Breast epithelium (tissue), 4 donors: ENCODE data around the gene HPX. TPM values are rescaled to one million over a fixed set of nuclear protein-coding genes. Genes with fewer than 3 reads are reported as not detected.

Source experiments
- DNase-seq, 2 donors: peaks; one replicate each; pipeline ENCODE4 v3.0.0-alpha.2; 2019; ENCODE audit warnings: low spot score in 2 of 2
- H3K27ac ChIP-seq, 2 donors: fragments of 200-600 bp; sonication (generic) in 1 of 2; one replicate each; pipeline ENCODE4 v1.5.1; 2016 to 2019; ENCODE audit warnings: mild to moderate bottlenecking in 1 of 2
- H3K27me3 ChIP-seq, 2 donors: fragments of 200-600 bp; sonication (generic) in 1 of 2; one replicate each; pipeline versions ENCODE4 v1.5.1 to v1.6.0; 2017 to 2019; ENCODE audit warnings: control low read depth in 1 of 2, mild to moderate bottlenecking in 1 of 2
- H3K36me3 ChIP-seq: fragments of 200-600 bp; one replicate; pipeline ENCODE4 v1.5.1; 2019
- H3K4me1 ChIP-seq, 2 donors: fragments of 200-600 bp; sonication (generic); one replicate each; pipeline ENCODE4 v1.5.1; 2016 to 2019; ENCODE audit warnings: control low read depth in 1 of 2
- H3K4me3 ChIP-seq, 3 donors: fragments of 200-600 bp; sonication (generic); 1 replicate in 2 of 3; 2 replicates in 1 of 3; pipeline ENCODE4 v1.5.1; 2016 to 2019; ENCODE audit warnings: mild to moderate bottlenecking in 3 of 3, moderate library complexity in 2 of 3
- H3K9me3 ChIP-seq, 2 donors: fragments of 200-600 bp; sonication (generic) in 1 of 2; one replicate each; pipeline ENCODE4 v1.5.1; 2016 to 2019; ENCODE audit warnings: control low read depth in 1 of 2
- POLR2A ChIP-seq: fragments of 450-650 bp; IDR thresholded peaks from one replicate; pipeline ENCODE4 v1.6.1; 2016; ENCODE audit warnings: antibody characterized with exemption, mild to moderate bottlenecking, moderate library complexity
- POLR2AphosphoS5 ChIP-seq, 3 donors: sonication (generic); formaldehyde crosslinking; IDR thresholded peaks; one replicate each; pipeline ENCODE4 v1.6.1; 2017; ENCODE audit warnings: antibody characterized with exemption in 3 of 3
- intact Hi-C: fragments of 100-400 bp; cut with DNase I; formaldehyde crosslinking; loops from one replicate; pipeline ENCODE4 v1.15.1; 2023; ENCODE audit warnings: low total_unique reads
- total RNA-seq, 3 donors: library from RNA; depleted of rRNA; stranded (reverse); fragments of >200 nt; gene quantifications; one replicate each; pipeline ENCODE4 v1.1.0, GENCODE V29; 2016
- TF ChIP-seq, protein P1 (sequence below), 3 donors: fragments of 450-650 bp; IDR thresholded peaks; one replicate each; pipeline ENCODE4 v1.5.1; 2016 to 2017; ENCODE audit warnings: antibody characterized with exemption in 3 of 3, mild to moderate bottlenecking in 3 of 3, moderate library complexity in 3 of 3

The HPX gene
- total RNA-seq, 3 donors from 2014 or later: 0.96 to 25.2 (median 12.9) TPM

DNA sequence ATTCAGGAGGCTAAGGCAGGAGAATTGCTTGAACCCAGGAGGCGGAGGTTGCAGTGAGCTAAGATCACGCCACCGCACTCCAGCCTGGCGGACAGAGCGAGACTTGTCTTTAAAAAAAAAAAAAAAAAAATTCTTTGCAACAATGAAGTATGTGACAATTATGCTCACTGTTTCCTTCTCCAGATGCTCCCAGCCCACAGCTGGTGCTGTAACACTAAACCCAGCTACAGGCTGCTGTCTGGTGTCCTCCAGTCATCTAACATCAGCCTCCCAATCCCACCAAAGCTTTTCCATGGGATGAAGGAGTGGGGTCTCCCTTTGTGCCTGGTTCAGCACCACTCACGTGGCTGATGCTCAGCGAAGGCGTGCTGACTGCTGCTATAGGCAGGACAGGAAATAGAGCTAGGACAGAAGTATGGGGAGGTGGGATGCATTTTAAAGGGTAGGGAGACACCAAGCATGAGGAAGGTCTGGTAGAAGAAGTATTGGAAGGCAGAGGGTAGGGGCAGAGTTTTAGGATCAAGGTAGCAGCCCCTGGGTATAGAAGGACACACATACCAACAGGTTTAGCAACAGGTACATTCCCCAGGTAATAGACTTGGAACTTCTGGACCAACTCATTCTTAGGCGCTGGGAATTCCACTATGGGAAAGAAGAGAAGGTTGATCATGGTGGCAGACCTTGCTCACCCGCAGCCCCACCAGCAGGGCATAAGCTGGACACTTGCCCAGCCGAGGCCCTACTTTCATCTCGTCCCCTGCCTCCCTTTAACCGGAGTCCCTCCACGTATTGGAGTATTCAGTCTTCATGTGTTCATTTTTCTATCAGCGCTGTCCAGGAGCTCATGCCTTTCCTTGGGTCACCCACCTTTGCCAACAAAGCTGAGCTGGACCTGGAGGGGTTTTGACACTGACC, 40.1 kb downstream of the HPX start:
- no peak overlapping the region for H3K4me3 ChIP-seq
- TF ChIP-seq, protein P1, sequence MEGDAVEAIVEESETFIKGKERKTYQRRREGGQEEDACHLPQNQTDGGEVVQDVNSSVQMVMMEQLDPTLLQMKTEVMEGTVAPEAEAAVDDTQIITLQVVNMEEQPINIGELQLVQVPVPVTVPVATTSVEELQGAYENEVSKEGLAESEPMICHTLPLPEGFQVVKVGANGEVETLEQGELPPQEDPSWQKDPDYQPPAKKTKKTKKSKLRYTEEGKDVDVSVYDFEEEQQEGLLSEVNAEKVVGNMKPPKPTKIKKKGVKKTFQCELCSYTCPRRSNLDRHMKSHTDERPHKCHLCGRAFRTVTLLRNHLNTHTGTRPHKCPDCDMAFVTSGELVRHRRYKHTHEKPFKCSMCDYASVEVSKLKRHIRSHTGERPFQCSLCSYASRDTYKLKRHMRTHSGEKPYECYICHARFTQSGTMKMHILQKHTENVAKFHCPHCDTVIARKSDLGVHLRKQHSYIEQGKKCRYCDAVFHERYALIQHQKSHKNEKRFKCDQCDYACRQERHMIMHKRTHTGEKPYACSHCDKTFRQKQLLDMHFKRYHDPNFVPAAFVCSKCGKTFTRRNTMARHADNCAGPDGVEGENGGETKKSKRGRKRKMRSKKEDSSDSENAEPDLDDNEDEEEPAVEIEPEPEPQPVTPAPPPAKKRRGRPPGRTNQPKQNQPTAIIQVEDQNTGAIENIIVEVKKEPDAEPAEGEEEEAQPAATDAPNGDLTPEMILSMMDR (IDR thresholded peaks at IDR 0.05): no peak
- no peak for TF ChIP-seq POLR2A
- no peak for TF ChIP-seq POLR2AphosphoS5 (IDR thresholded peaks at IDR 0.05)
- no peak for DNase-seq
- no peak overlapping the region for H3K27ac ChIP-seq
- H3K9me3 ChIP-seq: no peaks in the 10 kb centered on the region
- no peaks in the 10 kb centered on the region for H3K27me3 ChIP-seq
- intact Hi-C loops: no loop called here
- H3K4me1 ChIP-seq: no peaks in the 10 kb centered on the region
- no peaks in the 10 kb centered on the region for H3K36me3 ChIP-seq

- intact Hi-C loops: no loop called here
- Histone ChIP-seq H3K4me3 (no peak overlapping the region), H3K27ac (no peak overlapping the region), H3K4me1 (no peaks in the 10 kb centered on the region), H3K9me3 (no peaks in the 10 kb centered on the region), H3K27me3 (no peaks in the 10 kb centered on the region), H3K36me3 (no peaks in the 10 kb centered on the region)
- no peak for TF ChIP-seq POLR2AphosphoS5 (IDR thresholded peaks at IDR 0.05)
- TF ChIP-seq, protein P1 (IDR thresholded peaks at IDR 0.05): no peak
- no peak for TF ChIP-seq POLR2A
- DNase-seq: no peak
Observed at GRCh38 chr11:6397636-6398035, 43.2 kb downstream of the HPX start.

GRCh38 chr11:6397156-6397555, 43.6 kb downstream of the HPX start:
- intact Hi-C loops: no loop called here
- no peak for DNase-seq
- Histone ChIP-seq H3K4me1 (no peaks in the 10 kb centered on the region), H3K27me3 (no peaks in the 10 kb centered on the region), H3K4me3 (no peak overlapping the region), H3K9me3 (no peaks in the 10 kb centered on the region), H3K36me3 (no peaks in the 10 kb centered on the region), H3K27ac (no peak overlapping the region)
- TF ChIP-seq POLR2A (no peak), POLR2AphosphoS5 (IDR thresholded peaks at IDR 0.05) (no peak)
- TF ChIP-seq, protein P1 (IDR thresholded peaks at IDR 0.05): no peak

- H3K36me3 ChIP-seq: no peaks in the 10 kb centered on the region
- H3K4me1 ChIP-seq: peaks cover 0 to 10% of the 10 kb centered on the region in 2 donors
Observed at GRCh38 chr11:6395470-6396060, 45.2 kb downstream of the HPX start.

More at GRCh38 chr11:6395470-6396060, 45.2 kb downstream of the HPX start:
- Histone ChIP-seq H3K4me3 (no peak overlapping the region), H3K27ac (no peak overlapping the region), H3K9me3 (no peaks in the 10 kb centered on the region), H3K27me3 (no peaks in the 10 kb centered on the region)
- TF ChIP-seq POLR2A (no peak), POLR2AphosphoS5 (IDR thresholded peaks at IDR 0.05) (no peak)
- TF ChIP-seq, protein P1 (IDR thresholded peaks at IDR 0.05): no peak
- no peak for DNase-seq
- intact Hi-C loops: no loop called here
